Spleen (tissue), 11 donors: ENCODE data around the gene MYEOV. TPM values are rescaled to one million over a fixed set of nuclear protein-coding genes. Genes with fewer than 3 reads are reported as not detected.
A peak's percentile ranks its signal among the peaks of the same experiment; 100 is the strongest.

Source experiments
- DNase-seq: peaks from one replicate; pipeline ENCODE4 v3.0.0-alpha.2; 2020
- H3K27ac ChIP-seq, 8 donors: fragments of 200-600 bp; sonication (generic) in 7 of 8; 1 replicate in 4 of 8; 2 replicates in 4 of 8; pipeline versions ENCODE4 v1.5.0 to v1.8.0; 2016 to 2021; ENCODE audit warnings: inconsistent platforms in 4 of 8, mild to moderate bottlenecking in 4 of 8, moderate library complexity in 1 of 8
- H3K27me3 ChIP-seq, 7 donors: fragments of 200-600 bp; sonication (generic) in 6 of 7; replicated peaks in 1 of 7; 1 replicate in 4 of 7; 2 replicates in 3 of 7; pipeline versions ENCODE4 v1.5.0 to v1.8.0; 2016 to 2021; ENCODE audit warnings: inconsistent platforms in 3 of 7, mild to moderate bottlenecking in 1 of 7
- H3K36me3 ChIP-seq, 6 donors: fragments of 200-600 bp; sonication (generic) in 5 of 6; 1 replicate in 4 of 6; 2 replicates in 2 of 6; pipeline versions ENCODE4 v1.5.0 to v1.8.0; 2016 to 2021; ENCODE audit warnings: inconsistent platforms in 2 of 6
- H3K4me1 ChIP-seq, 6 donors: fragments of 200-600 bp; sonication (generic) in 5 of 6; 1 replicate in 3 of 6; 2 replicates in 3 of 6; pipeline versions ENCODE4 v1.5.0 to v1.8.0; 2016 to 2021; ENCODE audit warnings: inconsistent platforms in 3 of 6
- H3K4me3 ChIP-seq, 8 donors: fragments of 200-600 bp; sonication (generic) in 7 of 8; 1 replicate in 4 of 8; 2 replicates in 4 of 8; pipeline versions ENCODE4 v1.5.0 to v1.8.0; 2016 to 2021; ENCODE audit warnings: inconsistent platforms in 4 of 8, mild to moderate bottlenecking in 4 of 8, moderate library complexity in 2 of 8
- H3K9me3 ChIP-seq, 8 donors: fragments of 200-600 bp; sonication (generic) in 7 of 8; 1 replicate in 4 of 8; 2 replicates in 4 of 8; pipeline versions ENCODE4 v1.5.0 to v1.8.0; 2016 to 2021; ENCODE audit warnings: inconsistent platforms in 4 of 8
- POLR2A ChIP-seq, 3 donors: fragments of 450-650 bp; IDR thresholded peaks; one replicate each; pipeline ENCODE4 v1.5.1; 2017; ENCODE audit warnings: antibody characterized with exemption in 3 of 3, mild to moderate bottlenecking in 1 of 3
- POLR2AphosphoS5 ChIP-seq, 3 donors: sonication (generic); formaldehyde crosslinking; IDR thresholded peaks; one replicate each; pipeline ENCODE4 v1.5.1; 2017; ENCODE audit warnings: antibody characterized with exemption in 3 of 3
- WGBS, 5 donors: extraction: QIAGEN DNeasy Blood & Tissue Kit in 3 of 5; methylation state at CpG; one replicate each; pipeline versions ENCODE4 v1.1.5 to v1.1.7; 2013 to 2018; 5-methylcytosine and 5-hydroxymethylcytosine counted together
- intact Hi-C: fragments of 100-400 bp; cut with DNase I; formaldehyde crosslinking; loops from one replicate; pipeline ENCODE4 v1.15.0; 2023; ENCODE audit warnings: low total_unique reads
- polyA plus RNA-seq, 3 donors: library from polyadenylated mRNA; stranded (reverse); fragments of 200-250 nt; gene quantifications; one replicate each; pipeline ENCODE4 v1.2.1, GENCODE V29; 2013
- total RNA-seq, 7 donors: library from RNA; depleted of rRNA in 3 of 7; stranded (reverse); fragments of >200 nt in 3 of 7; fragmentation: NEBNext Ultra II Directional in 4 of 7; extraction: Animal tissue kit (Norgen Biotek cat#: 25700) in 4 of 7; gene quantifications; one replicate each; pipeline versions ENCODE4 v1.1.0 to v1.2.1, GENCODE V29; 2016 to 2021
- TF ChIP-seq, protein P1 (sequence below), 11 experiments: fragments of 200-600 bp in 7 of 11; fragments of 450-650 bp in 4 of 11; sonication (generic) in 4 of 11; IDR thresholded peaks in 8 of 11; conservative IDR thresholded peaks in 3 of 11; 1 replicate in 7 of 11; 2 replicates in 4 of 11; pipeline versions ENCODE4 v1.4.0 to v1.8.0; 2016 to 2021; ENCODE audit warnings: antibody characterized with exemption in 11 of 11, inconsistent platforms in 4 of 11, mild to moderate bottlenecking in 1 of 11
- donor health status: healthy with polysubstance abuse.
- donor health status: DM: no; HTN: no; CAD: no; lungs with moderate emphysema.
- donor health status: DM: no; HTN: no; CAD: no.
- donor health status: Bipolar disorder and iron deficiency.
- donor health status: healthy.
- donor health status: DM: no; HTN: no; CAD: no.
- donor health status: DM: yes; HTN: yes; CAD: no.

MYEOV gene
- total and polyA plus RNA-seq, 10 donors: 0.06 to 1.4 (median 0.47) TPM; not detected in 2

DNA sequence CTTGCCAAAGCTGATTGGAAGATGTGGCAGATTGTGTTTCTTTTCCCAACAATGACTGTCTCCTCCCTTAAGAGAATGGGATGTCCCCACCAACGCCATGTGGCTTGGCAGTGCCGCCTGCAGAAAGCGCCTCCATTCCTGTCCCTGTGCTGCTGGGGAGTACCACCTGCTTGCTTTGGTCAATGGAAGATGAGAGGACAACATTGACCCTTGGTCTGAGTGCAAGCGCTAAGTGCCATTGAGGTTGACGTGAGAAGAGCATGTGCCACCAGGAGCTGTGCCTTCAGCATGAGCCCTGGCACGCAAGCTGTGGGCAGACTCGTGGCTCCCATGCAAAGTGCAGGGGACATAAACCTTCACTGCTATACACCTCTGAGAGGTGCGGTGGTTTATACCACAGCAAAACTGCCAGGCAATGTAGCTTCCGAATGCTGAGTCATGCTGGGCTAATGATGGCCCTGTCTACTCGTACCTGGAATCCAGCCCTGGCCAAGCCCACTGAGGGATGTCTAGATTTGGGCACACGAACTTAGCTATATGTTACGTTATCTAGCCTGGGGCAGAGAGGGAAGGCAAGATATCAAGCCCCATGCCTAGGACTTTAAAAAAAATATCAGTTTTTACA lies 41.9 kb downstream of the MYEOV start:
- TF ChIP-seq POLR2AphosphoS5 (IDR thresholded peaks at IDR 0.05): no peak
- TF ChIP-seq POLR2A (IDR thresholded peaks at IDR 0.05): no peak
- TF ChIP-seq, protein P1, sequence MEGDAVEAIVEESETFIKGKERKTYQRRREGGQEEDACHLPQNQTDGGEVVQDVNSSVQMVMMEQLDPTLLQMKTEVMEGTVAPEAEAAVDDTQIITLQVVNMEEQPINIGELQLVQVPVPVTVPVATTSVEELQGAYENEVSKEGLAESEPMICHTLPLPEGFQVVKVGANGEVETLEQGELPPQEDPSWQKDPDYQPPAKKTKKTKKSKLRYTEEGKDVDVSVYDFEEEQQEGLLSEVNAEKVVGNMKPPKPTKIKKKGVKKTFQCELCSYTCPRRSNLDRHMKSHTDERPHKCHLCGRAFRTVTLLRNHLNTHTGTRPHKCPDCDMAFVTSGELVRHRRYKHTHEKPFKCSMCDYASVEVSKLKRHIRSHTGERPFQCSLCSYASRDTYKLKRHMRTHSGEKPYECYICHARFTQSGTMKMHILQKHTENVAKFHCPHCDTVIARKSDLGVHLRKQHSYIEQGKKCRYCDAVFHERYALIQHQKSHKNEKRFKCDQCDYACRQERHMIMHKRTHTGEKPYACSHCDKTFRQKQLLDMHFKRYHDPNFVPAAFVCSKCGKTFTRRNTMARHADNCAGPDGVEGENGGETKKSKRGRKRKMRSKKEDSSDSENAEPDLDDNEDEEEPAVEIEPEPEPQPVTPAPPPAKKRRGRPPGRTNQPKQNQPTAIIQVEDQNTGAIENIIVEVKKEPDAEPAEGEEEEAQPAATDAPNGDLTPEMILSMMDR (IDR thresholded peaks at IDR 0.05 in 8 of 11, conservative IDR thresholded peaks at IDR 0.05 in 3 of 11): no peak
- Histone ChIP-seq H3K9me3 (peaks cover 0 to 18% (median 7%) of the 10 kb centered on the region in 8 donors), H3K4me1 (peaks cover 4 to 13% (median 7%) of the 10 kb centered on the region in 6 donors), H3K36me3 (no peaks in the 10 kb centered on the region), H3K4me3 (no peak overlapping the region), H3K27ac (no peak overlapping the region), H3K27me3 (no peaks in the 10 kb centered on the region)
- intact Hi-C loops: no loop called here
- DNase-seq: no peak
- WGBS, 5 donors: 76 to 93% (median 87%) methylated on average over 11 to 12 of the region's 12 CpGs

DNA sequence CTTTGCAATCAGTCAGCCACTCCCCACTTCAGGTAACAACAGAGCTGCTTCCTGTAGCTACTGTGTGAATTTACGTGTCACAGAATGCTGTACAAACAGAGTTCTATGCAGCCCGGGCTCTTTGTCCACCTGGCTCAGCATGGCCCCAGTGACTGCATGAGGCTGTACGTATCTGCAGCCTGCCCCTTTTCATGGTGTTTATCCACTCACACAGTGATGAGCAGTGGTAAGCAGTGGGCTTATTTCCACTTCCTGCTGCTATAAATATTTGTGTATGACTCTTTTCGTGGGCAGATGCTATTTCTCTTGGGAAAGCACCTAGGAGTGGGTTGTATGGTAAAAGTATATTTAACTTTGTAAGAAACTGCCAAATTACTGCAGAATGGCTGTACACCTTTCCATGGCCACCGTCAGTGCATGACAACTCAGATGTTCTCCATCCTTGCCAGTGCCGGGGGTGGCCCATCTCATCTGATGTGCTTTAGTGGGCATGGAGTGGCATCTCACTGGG lies 43.3 kb downstream of the MYEOV start:
- intact Hi-C loops: no loop called here
- peak overlapping the region in 1 of 8 donors; percentile 46 for H3K27ac ChIP-seq
- no peak for DNase-seq
- peaks cover 4 to 13% (median 8%) of the 10 kb centered on the region in 6 donors for H3K4me1 ChIP-seq
- TF ChIP-seq, protein P1 (IDR thresholded peaks at IDR 0.05 in 8 of 11, conservative IDR thresholded peaks at IDR 0.05 in 3 of 11): no peak
- TF ChIP-seq POLR2AphosphoS5 (IDR thresholded peaks at IDR 0.05): no peak
- no peak for TF ChIP-seq POLR2A (IDR thresholded peaks at IDR 0.05)
- no peak overlapping the region for H3K4me3 ChIP-seq
- no peaks in the 10 kb centered on the region for H3K36me3 ChIP-seq
- peaks cover 0 to 11% (median 6%) of the 10 kb centered on the region in 8 donors for H3K9me3 ChIP-seq
- no peaks in the 10 kb centered on the region for H3K27me3 ChIP-seq
- 35 to 46% (median 45%) methylated on average over 6 of the region's 6 CpGs for WGBS, 5 donors

GRCh38 chr11:69339041-69339733 lies 45.2 kb downstream of the MYEOV start:
- Histone ChIP-seq H3K4me3 (no peak overlapping the region), H3K9me3 (peaks cover 0 to 11% (median 6%) of the 10 kb centered on the region in 8 donors), H3K27me3 (no peaks in the 10 kb centered on the region), H3K36me3 (no peaks in the 10 kb centered on the region), H3K27ac (no peak overlapping the region), H3K4me1 (peaks cover 4 to 21% (median 10%) of the 10 kb centered on the region in 6 donors)
- no peak for DNase-seq
- intact Hi-C loops: no loop called here
- TF ChIP-seq, protein P1 (IDR thresholded peaks at IDR 0.05 in 8 of 11, conservative IDR thresholded peaks at IDR 0.05 in 3 of 11): no peak
- TF ChIP-seq POLR2A (IDR thresholded peaks at IDR 0.05): no peak
- no peak for TF ChIP-seq POLR2AphosphoS5 (IDR thresholded peaks at IDR 0.05)
- WGBS, 5 donors: 84 to 95% (median 88%) methylated on average over 11 to 12 of the region's 12 CpGs

DNA sequence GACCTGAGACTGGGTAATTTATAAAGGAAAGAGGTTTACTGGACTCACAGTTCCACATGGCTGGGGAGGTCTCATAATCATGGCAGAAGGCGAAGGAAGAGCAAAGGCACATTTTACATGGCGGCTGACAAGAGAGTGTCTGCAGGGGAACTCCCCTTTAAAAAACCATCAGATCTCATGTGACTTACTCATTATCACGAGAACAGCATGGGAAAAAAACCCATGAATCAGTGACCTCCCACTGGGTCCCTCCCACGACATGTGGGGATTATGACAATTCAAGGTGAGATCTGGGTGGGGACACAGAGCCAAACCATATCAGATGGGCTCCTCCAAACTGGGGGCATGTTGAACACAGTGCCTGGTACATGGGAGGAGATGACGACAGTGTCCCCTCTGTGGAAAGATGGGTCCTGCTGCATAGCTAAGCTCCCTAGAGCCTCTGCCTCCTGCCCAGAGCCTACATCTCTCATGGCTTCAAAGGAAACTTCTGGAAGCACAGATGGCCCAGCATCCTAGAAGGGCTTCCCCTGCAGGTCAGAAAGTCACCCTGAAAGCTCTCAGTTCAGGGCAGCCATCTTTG lies 46.1 kb downstream of the MYEOV start:
- Histone ChIP-seq H3K4me1 (peaks cover 4 to 21% (median 10%) of the 10 kb centered on the region in 6 donors), H3K36me3 (no peaks in the 10 kb centered on the region), H3K4me3 (no peak overlapping the region), H3K27ac (no peak overlapping the region), H3K27me3 (no peaks in the 10 kb centered on the region), H3K9me3 (peaks cover 0 to 11% (median 6%) of the 10 kb centered on the region in 8 donors)
- DNase-seq: no peak
- intact Hi-C loops: no loop called here
- 67 to 92% (median 88%) methylated on average over 5 of the region's 5 CpGs for WGBS, 5 donors
- TF ChIP-seq POLR2AphosphoS5 (IDR thresholded peaks at IDR 0.05) (no peak), POLR2A (IDR thresholded peaks at IDR 0.05) (no peak)
- TF ChIP-seq, protein P1 (IDR thresholded peaks at IDR 0.05 in 8 of 11, conservative IDR thresholded peaks at IDR 0.05 in 3 of 11): no peak
